ENCODE data around the gene ATXN7L1.

DNA sequence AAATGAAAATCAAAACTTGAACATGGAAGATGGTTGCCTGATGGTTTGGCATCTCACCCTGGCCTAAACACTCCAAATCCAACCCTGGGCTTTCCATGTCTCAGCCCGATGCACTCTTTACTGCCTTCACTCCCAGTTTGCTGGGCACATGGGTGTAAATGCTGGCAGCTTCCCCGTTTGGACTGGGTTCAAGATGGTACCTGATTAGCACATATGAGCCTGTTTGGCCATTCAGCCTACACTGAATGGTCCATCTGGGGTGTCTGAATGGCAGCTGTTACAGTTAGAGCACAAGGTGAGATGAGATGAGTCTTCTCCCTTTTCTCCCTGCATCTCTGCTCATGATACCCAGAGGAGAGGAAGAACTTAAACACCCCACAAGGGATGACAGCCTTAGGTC is 37.1 kb downstream of the ATXN7L1 start:
- no peak for TF ChIP-seq POLR2A (IDR thresholded peaks at IDR 0.05)
- TF ChIP-seq, protein P1, sequence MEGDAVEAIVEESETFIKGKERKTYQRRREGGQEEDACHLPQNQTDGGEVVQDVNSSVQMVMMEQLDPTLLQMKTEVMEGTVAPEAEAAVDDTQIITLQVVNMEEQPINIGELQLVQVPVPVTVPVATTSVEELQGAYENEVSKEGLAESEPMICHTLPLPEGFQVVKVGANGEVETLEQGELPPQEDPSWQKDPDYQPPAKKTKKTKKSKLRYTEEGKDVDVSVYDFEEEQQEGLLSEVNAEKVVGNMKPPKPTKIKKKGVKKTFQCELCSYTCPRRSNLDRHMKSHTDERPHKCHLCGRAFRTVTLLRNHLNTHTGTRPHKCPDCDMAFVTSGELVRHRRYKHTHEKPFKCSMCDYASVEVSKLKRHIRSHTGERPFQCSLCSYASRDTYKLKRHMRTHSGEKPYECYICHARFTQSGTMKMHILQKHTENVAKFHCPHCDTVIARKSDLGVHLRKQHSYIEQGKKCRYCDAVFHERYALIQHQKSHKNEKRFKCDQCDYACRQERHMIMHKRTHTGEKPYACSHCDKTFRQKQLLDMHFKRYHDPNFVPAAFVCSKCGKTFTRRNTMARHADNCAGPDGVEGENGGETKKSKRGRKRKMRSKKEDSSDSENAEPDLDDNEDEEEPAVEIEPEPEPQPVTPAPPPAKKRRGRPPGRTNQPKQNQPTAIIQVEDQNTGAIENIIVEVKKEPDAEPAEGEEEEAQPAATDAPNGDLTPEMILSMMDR (IDR thresholded peaks at IDR 0.05), result no peak
